HG03039 (cell line): ENCODE data around the gene MTHFR.

Source experiments
- ATAC-seq: cut with Tn5 transposase; IDR thresholded peaks from one replicate; pipeline ENCODE4 v1.9.1; 2021; ENCODE audit warnings: mild to moderate bottlenecking, moderate library complexity; ENCODE audit not compliant: unreplicated experiment

Gene MTHFR

GRCh38 chr1:11783556-11783955 lies 22.2 kb downstream of the MTHFR start:
- ATAC-seq, result no peak

DNA sequence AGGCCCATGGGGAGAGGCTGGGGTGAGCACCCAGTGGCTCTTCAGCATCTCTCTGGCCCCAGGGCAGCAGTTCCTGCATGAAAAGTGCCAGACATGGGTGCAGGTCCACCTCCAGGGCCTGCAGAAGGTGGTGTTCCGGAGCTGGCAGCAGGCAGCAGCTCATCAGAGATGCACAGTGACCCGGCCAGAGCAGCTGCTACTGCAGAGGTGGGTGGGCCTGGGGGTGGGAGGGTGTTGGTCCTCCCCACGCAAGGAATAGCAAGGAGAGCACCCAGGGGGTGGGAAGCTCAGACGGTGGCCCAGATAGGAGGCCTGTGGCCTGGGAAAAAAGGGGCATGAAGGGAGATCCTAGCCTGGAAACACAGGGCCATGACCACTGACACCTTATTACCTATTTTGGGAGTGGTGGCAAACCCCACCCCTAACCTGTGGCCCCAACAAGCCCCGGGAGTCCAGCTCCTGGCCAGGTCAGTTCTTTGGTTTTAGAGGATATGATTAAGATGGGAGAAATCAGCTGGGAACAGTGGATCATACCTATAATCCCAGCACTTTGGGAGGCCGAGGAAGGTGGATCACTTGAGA lies 23.5 kb downstream of the MTHFR start:
- no peak for ATAC-seq

- no peak for ATAC-seq
Observed at GRCh38 chr1:11781297-11781696, 24.5 kb downstream of the MTHFR start.

- ATAC-seq, result no peak
Observed at GRCh38 chr1:11780380-11781147, 25.2 kb downstream of the MTHFR start.

DNA sequence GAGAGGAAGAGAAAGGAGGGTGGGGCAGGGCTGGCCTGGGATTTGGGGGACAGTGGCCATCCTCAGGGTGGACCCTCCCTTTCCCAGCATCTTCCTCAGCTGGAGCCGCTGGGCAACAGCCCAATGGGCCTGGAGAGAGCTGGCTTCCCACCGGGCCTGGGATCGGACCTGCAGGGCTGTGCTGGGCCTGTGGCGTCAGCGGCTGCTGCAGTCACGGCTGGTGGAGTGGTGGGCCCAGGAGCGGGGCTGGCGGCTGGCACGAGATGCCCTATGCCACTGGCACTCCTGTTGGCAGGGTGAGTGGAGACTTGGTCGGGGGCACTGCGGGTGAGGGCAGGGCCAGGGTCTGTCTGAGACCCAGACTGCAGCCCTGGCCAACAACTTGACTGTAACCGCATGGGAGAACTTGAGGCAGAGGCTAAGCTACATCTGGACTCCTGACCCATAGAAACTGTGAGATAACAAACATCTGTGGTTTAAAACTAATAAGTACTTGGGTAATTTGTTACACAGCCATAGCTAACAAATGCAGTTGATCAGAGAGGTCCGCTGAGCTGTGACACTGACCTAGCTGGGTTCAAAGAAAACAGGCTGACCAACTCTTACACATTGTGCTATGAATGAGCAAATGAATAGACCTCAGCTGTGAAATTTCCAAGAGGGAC lies 25.9 kb downstream of the MTHFR start:
- ATAC-seq, result no peak

- ATAC-seq, result no peak
Observed at GRCh38 chr1:11778844-11779623, 26.7 kb downstream of the MTHFR start.

DNA sequence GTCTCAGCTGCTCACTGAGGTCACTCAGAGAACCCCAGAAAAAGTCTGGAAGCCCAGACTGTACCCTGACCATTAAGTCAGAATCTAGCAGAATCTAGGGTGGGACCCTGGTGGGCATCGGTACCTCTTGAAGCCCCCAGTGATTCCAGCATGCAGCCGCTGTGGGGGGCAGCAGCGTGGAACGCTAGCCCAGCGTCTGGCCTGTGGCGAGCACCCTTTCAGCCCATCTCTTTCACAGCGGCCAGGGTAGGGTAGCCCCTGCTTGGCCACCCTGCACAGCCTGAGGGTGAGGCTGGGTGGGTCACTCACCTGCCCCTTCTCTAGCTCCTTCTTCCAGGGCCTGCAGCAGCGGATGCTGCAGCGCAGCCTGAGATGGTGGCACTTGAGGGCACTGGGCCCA lies 27.4 kb downstream of the MTHFR start:
- no peak for ATAC-seq

GRCh38 chr1:11777658-11778322 lies 28.0 kb downstream of the MTHFR start:
- no peak for ATAC-seq

DNA sequence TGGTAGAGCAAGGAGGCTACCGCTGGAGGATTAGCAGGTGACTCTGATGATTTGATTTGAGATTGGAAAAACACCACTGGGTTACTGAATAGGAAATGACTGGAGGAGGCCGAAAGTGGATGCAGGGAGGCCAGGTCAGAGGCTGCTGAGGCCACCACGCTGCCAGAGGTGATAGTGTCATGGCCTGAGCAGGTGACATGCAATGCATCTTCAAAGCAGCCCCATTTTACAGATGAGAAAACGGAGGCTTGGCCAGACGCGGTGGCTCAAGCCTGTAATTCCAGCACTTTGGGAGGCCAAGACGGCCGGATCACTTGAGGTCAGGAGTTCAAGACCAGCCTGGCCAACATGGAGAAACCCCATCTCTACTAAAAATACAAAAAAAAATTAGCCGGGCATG lies 31.0 kb downstream of the MTHFR start:
- no peak for ATAC-seq

GRCh38 chr1:11772458-11772857 lies 33.3 kb downstream of the MTHFR start:
- no peak for ATAC-seq

GRCh38 chr1:11771481-11772043 lies 34.2 kb downstream of the MTHFR start:
- ATAC-seq, result no peak

- no peak for ATAC-seq
Observed at GRCh38 chr1:11770011-11770410, 35.8 kb downstream of the MTHFR start.

- ATAC-seq, result no peak
Observed at GRCh38 chr1:11769274-11769673, 36.5 kb downstream of the MTHFR start.

DNA sequence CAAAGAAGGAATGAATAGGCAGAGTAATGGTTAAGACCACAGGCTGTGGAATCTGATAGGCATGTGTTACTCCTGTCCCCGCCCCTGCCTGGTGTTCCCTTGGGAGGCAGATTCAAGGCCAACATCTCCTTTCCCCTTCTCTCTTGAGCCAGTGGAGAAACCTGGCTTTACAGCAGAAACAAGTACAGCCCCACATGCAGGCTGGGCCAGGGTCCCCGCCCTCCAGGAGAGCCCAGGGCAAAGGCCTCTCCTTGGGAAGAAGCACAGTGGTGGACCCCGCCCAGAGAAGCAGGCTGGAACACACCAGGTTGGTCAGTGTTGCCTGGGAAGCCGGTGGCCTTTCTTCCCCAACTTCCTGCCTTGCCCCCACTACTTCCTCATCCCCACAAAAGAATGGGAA lies 36.9 kb downstream of the MTHFR start:
- ATAC-seq, result no peak

- no peak for ATAC-seq
Observed at GRCh38 chr1:11767922-11768704, 37.7 kb downstream of the MTHFR start.

DNA sequence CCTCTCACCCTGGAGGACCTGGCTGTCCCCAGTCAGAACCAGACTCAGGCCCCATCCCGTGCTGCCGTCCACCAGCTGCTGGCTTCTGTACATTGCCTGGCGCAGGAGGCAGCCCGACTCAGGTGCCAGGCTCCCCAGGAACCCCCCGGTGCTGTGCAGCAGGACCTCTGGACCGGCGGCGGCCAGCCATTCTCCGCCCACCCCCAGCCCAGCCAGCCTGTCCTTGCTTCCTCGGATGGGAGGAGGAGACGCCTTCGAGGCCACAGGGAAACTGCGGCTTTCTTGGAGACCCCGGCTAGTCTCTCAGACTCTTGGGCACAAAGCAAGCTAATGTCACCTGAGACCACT lies 39.4 kb downstream of the MTHFR start:
- ATAC-seq, result no peak

DNA sequence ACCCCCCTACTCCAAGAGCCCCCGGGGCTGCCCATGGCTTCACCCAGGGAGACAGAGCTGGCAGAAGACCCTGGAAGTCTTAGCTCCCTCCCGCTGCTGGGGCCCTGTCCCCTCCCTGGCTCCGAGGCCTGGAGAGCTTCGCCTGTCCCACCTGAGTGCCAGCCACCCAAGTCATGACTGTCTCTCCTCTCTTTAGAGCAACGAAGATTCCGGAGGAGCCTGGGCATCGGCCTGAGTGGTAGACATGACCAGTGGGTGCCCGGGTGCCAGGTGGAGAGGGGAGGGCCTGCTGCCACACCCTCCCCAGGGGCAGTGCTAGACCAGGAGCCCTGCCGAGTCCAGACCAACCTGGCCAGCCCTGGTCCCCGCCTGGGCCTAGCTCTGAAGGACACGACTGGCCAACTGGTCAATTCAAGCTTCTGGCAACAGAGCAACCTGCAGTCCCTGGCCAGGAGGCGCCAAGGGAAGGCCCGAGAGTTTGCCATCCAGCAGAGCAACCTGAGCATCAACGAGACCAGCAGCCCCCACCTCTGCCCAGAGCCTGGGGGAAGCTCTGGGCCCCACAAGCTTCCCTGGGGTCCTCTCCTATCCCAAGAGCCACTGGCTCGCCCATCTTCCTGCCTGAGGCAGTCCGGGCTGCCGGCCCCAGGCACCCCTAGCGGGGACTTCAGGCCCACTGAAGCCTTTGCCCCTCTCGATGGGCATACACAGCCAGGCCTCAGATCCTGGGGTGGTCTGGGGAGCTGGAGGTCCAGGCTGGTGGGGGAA lies 39.9 kb downstream of the MTHFR start:
- no peak for ATAC-seq

- no peak for ATAC-seq
Observed at GRCh38 chr1:11764519-11764918, 41.2 kb downstream of the MTHFR start.

GRCh38 chr1:11764115-11764514 lies 41.6 kb downstream of the MTHFR start:
- ATAC-seq, result no peak
